K562 (cell line): Measurements from ENCODE around the gene LIN28A. TPM values are rescaled to one million over a fixed set of nuclear protein-coding genes. Genes with fewer than 3 reads are reported as not detected.

Experiments
- ELK3 ChIP-seq: fragments of 450-650 bp; formaldehyde crosslinking; IDR thresholded peaks from 2 replicates; pipeline ENCODE4 v1.4.0; 2020; ENCODE audit warnings: mild to moderate bottlenecking
- EP400 ChIP-seq: fragments of 450-650 bp; IDR thresholded peaks from 2 replicates; pipeline ENCODE4 v1.6.1; 2017; ENCODE audit warnings: antibody characterized with exemption, mild to moderate bottlenecking, moderate library complexity
- FOS ChIP-seq: IDR thresholded peaks from 3 replicates; pipeline ENCODE4 v1.6.1; 2011; ENCODE audit not compliant: insufficient read length; ENCODE audit errors: extremely low read depth
- GTF2E2 ChIP-seq: fragments of 200-800 bp; sonication (Bioruptor generic); IDR thresholded peaks from 2 replicates; pipeline ENCODE4 v1.6.1; 2016; ENCODE audit warnings: missing genetic modification characterization, missing compliant biosample characterization
- KDM5B ChIP-seq: fragments of 200-600 bp; sonication (generic); IDR thresholded peaks from 2 replicates; pipeline ENCODE4 v1.6.1; 2012; ENCODE audit warnings: low read depth, mild to moderate bottlenecking, moderate library complexity, low read length, control low read depth, inconsistent platforms; ENCODE audit not compliant: insufficient replicate concordance
- KLF1 ChIP-seq: fragments of 450-650 bp; IDR thresholded peaks from 2 replicates; pipeline ENCODE4 v1.6.1; 2016; ENCODE audit warnings: missing genetic modification characterization, missing compliant biosample characterization
- NFYB ChIP-seq: IDR thresholded peaks from 2 replicates; pipeline ENCODE4 v1.6.1; 2011; ENCODE audit warnings: mild to moderate bottlenecking, moderate library complexity; ENCODE audit not compliant: insufficient read length; ENCODE audit errors: extremely low read depth
- PHTF2 ChIP-seq: fragments of 250-450 bp; sonication (Bioruptor Pico); IDR thresholded peaks from 2 replicates; pipeline ENCODE4 v1.5.0; 2021; ENCODE audit warnings: mild to moderate bottlenecking
- RAD51 ChIP-seq: fragments of 450-650 bp; IDR thresholded peaks from 2 replicates; pipeline ENCODE4 v1.7.1; 2016; ENCODE audit warnings: low read depth, mild to moderate bottlenecking, borderline replicate concordance
- SIN3B ChIP-seq: fragments of 450-650 bp; IDR thresholded peaks from 2 replicates; pipeline ENCODE4 v1.6.1; 2017; ENCODE audit warnings: low read depth, mild to moderate bottlenecking, moderate library complexity
- SRSF1 ChIP-seq: fragments of 200-400 bp; formaldehyde crosslinking; IDR thresholded peaks from 2 replicates; pipeline ENCODE4 v1.6.1; 2017; ENCODE audit warnings: mild to moderate bottlenecking, low read depth, low read length, moderate library complexity
- THAP7 ChIP-seq: fragments of 250-450 bp; sonication (Bioruptor Pico); IDR thresholded peaks from 2 replicates; pipeline ENCODE4 v1.5.0; 2021
- ZKSCAN1 ChIP-seq: fragments of 150-350 bp; IDR thresholded peaks from 2 replicates; pipeline ENCODE4 v1.6.1; 2016; ENCODE audit warnings: low read depth, low read length
- polyA plus RNA-seq, 8 experiments: library from polyadenylated mRNA; depleted of rRNA in 4 of 8; stranded (reverse) in 5 of 8; unstranded in 3 of 8; fragments of >200 nt; fragmentation: Nextera tagmentation in 2 of 8; fragmentation: Illumina TruSeq in 1 of 8; extraction: Ambion mirVana in 2 of 8; extraction: Trizol in 1 of 8; gene quantifications; 2 replicates each; pipeline versions ENCODE4 v1.2.1 to v1.2.3, GENCODE V29; 2011 to 2014; ENCODE audit warnings: inconsistent platforms in 1 of 8, missing spikeins in 1 of 8
- total RNA-seq, 7 experiments: library from RNA; depleted of rRNA in 6 of 7; stranded (reverse); fragments of >200 nt in 6 of 7; fragmentation: Illumina TruSeq in 2 of 7; extraction: Trizol in 2 of 7; gene quantifications; 2 replicates each; pipeline versions ENCODE4 v1.2.1 to v1.2.3, GENCODE V29; 2011 to 2021; ENCODE audit warnings: low replicate concordance in 1 of 7
- TF ChIP-seq, protein P1 (sequence below): sonication (generic); formaldehyde crosslinking; IDR thresholded peaks from 2 replicates; pipeline ENCODE4 v1.8.1; 2022; ENCODE audit warnings: missing genetic modification reagents
- TF ChIP-seq, protein P2 (sequence below): fragments of 250-450 bp; sonication (Bioruptor Pico); IDR thresholded peaks from 2 replicates; pipeline ENCODE4 v1.4.0; 2020
- TF ChIP-seq, protein P3 (sequence below): sonication (generic); formaldehyde crosslinking; IDR thresholded peaks from 2 replicates; pipeline ENCODE4 v1.4.0; 2020; ENCODE audit warnings: mild to moderate bottlenecking, missing genetic modification reagents

The LIN28A gene
- total and polyA plus RNA-seq, 9 of the 15 experiments (the other 6 are each of a cell fraction or from before 2014, with no cell fraction given): 0.80 to 5.4 (median 3.9) TPM

DNA sequence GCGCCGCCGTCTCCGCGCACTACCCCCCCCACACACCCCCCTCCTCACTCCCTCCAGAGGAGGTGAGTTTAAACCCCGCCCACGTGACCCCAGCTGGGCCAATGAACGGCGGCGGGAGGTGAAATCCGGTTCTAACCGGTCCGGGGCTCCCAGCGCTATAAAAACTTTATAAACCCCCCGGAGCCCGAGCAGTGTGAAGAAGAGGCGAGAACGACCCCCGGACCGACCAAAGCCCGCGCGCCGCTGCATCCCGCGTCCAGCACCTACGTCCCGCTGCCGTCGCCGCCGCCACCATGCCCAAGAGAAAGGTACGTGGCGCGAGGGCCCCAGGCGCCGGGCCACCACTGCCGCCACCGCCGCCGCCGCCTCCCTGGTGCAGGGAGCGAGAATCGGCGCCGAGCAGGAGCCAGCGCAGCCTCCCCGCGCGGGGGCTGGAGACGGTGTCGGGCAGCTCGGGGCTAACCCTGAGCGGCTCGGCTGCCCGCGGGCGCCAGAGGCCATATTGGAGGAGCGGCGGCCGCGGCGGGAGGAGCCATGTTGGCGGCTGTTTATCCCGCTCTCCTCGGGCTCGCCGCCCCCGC lies 61.8 kb downstream of the LIN28A start, which contains the start of gene HMGN2 (continued):
- TF ChIP-seq FOS (peak; percentile 75), KLF1 (peak; percentile 69), EP400 (peak; percentile 88), THAP7 (peak; percentile 61; the same call in 1 of the 2 replicates), RAD51 (peak; percentile 93), ELK3 (0 out of 2 replicates have a peak, but pooled peaks have one; percentile 39), PHTF2 (CRISPR knock-in tag) (peak; percentile 69; the same call in 1 of the 2 replicates), ZKSCAN1 (peak; percentile 2; the same call in 1 of the 2 replicates), GTF2E2 (tag) (peak; percentile 98), SRSF1 (0 out of 2 replicates have a peak, but pooled peaks have one; percentile 71), SIN3B (peak; percentile 76), KDM5B (peak; percentile 57), NFYB (peak; percentile 89)
- TF ChIP-seq, protein P1, sequence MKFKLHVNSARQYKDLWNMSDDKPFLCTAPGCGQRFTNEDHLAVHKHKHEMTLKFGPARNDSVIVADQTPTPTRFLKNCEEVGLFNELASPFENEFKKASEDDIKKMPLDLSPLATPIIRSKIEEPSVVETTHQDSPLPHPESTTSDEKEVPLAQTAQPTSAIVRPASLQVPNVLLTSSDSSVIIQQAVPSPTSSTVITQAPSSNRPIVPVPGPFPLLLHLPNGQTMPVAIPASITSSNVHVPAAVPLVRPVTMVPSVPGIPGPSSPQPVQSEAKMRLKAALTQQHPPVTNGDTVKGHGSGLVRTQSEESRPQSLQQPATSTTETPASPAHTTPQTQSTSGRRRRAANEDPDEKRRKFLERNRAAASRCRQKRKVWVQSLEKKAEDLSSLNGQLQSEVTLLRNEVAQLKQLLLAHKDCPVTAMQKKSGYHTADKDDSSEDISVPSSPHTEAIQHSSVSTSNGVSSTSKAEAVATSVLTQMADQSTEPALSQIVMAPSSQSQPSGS (CRISPR knock-in tag): 0 out of 2 replicates have a peak, but pooled peaks have one; percentile 53
- TF ChIP-seq, protein P2, sequence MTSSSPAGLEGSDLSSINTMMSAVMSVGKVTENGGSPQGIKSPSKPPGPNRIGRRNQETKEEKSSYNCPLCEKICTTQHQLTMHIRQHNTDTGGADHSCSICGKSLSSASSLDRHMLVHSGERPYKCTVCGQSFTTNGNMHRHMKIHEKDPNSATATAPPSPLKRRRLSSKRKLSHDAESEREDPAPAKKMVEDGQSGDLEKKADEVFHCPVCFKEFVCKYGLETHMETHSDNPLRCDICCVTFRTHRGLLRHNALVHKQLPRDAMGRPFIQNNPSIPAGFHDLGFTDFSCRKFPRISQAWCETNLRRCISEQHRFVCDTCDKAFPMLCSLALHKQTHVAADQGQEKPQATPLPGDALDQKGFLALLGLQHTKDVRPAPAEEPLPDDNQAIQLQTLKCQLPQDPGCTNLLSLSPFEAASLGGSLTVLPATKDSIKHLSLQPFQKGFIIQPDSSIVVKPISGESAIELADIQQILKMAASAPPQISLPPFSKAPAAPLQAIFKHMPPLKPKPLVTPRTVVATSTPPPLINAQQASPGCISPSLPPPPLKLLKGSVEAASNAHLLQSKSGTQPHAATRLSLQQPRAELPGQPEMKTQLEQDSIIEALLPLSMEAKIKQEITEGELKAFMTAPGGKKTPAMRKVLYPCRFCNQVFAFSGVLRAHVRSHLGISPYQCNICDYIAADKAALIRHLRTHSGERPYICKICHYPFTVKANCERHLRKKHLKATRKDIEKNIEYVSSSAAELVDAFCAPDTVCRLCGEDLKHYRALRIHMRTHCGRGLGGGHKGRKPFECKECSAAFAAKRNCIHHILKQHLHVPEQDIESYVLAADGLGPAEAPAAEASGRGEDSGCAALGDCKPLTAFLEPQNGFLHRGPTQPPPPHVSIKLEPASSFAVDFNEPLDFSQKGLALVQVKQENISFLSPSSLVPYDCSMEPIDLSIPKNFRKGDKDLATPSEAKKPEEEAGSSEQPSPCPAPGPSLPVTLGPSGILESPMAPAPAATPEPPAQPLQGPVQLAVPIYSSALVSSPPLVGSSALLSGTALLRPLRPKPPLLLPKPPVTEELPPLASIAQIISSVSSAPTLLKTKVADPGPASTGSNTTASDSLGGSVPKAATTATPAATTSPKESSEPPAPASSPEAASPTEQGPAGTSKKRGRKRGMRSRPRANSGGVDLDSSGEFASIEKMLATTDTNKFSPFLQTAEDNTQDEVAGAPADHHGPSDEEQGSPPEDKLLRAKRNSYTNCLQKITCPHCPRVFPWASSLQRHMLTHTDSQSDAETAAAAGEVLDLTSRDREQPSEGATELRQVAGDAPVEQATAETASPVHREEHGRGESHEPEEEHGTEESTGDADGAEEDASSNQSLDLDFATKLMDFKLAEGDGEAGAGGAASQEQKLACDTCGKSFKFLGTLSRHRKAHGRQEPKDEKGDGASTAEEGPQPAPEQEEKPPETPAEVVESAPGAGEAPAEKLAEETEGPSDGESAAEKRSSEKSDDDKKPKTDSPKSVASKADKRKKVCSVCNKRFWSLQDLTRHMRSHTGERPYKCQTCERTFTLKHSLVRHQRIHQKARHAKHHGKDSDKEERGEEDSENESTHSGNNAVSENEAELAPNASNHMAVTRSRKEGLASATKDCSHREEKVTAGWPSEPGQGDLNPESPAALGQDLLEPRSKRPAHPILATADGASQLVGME (CRISPR knock-in tag): 0 out of 2 replicates have a peak, but pooled peaks have one; percentile 29
- TF ChIP-seq, protein P3, sequence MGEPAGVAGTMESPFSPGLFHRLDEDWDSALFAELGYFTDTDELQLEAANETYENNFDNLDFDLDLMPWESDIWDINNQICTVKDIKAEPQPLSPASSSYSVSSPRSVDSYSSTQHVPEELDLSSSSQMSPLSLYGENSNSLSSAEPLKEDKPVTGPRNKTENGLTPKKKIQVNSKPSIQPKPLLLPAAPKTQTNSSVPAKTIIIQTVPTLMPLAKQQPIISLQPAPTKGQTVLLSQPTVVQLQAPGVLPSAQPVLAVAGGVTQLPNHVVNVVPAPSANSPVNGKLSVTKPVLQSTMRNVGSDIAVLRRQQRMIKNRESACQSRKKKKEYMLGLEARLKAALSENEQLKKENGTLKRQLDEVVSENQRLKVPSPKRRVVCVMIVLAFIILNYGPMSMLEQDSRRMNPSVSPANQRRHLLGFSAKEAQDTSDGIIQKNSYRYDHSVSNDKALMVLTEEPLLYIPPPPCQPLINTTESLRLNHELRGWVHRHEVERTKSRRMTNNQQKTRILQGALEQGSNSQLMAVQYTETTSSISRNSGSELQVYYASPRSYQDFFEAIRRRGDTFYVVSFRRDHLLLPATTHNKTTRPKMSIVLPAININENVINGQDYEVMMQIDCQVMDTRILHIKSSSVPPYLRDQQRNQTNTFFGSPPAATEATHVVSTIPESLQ (CRISPR knock-in tag): peak; percentile 78
